ENCODE data around the gene CYTH1. TPM values are rescaled to one million over a fixed set of nuclear protein-coding genes. Genes with fewer than 3 reads are reported as not detected.

CYTH1 gene
- total and polyA plus RNA-seq, 8 donors = 18.3 to 34.4 (median 23.5) TPM

DNA sequence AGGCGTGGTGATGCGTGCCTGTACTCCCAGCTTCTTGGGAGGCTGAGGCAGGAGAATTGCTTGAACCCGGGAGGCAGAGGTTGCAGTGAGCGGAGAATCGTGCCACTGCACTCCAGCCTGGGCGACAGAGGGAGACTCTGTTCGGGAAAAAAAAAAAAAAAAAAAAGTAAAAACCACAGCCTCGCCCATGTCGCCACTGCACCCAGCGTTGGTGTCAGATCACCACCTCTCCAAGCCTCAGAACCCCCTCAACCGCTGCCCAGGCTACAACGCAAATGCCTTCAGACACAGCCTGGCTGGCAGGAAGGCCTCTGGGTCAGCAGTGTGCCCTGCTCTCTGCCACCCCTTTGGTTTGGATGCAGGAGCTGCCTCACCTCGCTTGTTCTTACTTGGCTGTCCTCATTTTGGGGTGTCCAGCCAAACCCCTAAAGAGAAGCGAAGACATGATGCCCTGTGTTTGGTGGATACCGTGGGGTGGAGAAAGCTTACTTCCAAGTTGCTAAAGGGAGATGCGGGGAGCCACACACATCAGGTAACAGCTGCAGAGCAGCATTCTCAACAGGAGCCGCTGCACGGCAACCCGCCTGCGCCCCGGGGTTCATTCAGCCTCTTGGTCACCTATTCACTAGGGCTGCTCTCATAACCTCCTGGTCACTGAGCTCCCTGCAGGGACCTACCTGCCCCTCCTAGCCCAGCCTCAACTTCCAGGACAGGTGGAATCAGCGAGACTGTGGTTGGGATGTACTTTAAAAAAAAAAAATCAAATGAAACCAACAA, 13.0 kb upstream of the CYTH1 start:
- DNase-seq (no peak), ATAC-seq (no peak), FAIRE-seq (no peak)
- H3K27me3 ChIP-seq = no peaks in the 10 kb centered on the region
- TF ChIP-seq, protein P1, sequence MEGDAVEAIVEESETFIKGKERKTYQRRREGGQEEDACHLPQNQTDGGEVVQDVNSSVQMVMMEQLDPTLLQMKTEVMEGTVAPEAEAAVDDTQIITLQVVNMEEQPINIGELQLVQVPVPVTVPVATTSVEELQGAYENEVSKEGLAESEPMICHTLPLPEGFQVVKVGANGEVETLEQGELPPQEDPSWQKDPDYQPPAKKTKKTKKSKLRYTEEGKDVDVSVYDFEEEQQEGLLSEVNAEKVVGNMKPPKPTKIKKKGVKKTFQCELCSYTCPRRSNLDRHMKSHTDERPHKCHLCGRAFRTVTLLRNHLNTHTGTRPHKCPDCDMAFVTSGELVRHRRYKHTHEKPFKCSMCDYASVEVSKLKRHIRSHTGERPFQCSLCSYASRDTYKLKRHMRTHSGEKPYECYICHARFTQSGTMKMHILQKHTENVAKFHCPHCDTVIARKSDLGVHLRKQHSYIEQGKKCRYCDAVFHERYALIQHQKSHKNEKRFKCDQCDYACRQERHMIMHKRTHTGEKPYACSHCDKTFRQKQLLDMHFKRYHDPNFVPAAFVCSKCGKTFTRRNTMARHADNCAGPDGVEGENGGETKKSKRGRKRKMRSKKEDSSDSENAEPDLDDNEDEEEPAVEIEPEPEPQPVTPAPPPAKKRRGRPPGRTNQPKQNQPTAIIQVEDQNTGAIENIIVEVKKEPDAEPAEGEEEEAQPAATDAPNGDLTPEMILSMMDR (IDR thresholded peaks at IDR 0.05) = no peak
- no peaks in the 10 kb centered on the region for H3K9me3 ChIP-seq
- no peak overlapping the region for H3K4me3 ChIP-seq
- H3K36me3 ChIP-seq = peaks cover 0 to 35% (median 30%) of the 10 kb centered on the region in 3 donors
- WGBS, 2 donors = 89 to 95% methylated on average over 19 to 22 of the region's 22 CpGs
- no peak overlapping the region for H3K27ac ChIP-seq
- peaks cover 5 to 7% (median 6%) of the 10 kb centered on the region in 3 donors for H3K4me1 ChIP-seq
- intact Hi-C loops (cut with DNase I) = no loop called here

DNA sequence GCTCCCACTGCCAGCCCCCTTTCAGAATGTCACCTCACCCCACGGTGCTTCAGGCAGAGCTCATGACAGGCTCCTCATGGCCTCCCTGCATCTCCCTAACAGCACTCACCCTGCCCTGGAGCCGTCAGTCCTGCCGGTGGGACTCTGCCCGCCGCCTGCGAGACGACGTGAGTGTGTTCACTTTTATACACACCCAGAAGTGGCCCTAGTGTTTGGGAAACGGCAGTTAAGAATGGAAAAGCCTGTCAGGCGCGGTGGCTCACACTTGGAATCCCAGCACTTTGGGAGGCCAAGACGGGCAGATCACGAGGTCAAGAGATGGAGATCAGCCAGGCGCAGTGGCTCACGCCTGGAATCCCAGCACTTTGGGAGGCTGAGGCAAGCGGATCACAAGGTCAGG, 12.3 kb upstream of the CYTH1 start:
- H3K36me3 ChIP-seq = peaks cover 0 to 33% (median 26%) of the 10 kb centered on the region in 3 donors
- intact Hi-C loops (cut with DNase I) = no loop called here
- WGBS, 2 donors = 89 to 93% methylated on average over 16 of the region's 16 CpGs
- no peaks in the 10 kb centered on the region for H3K27me3 ChIP-seq
- no peak overlapping the region for H3K27ac ChIP-seq
- H3K4me3 ChIP-seq = no peak overlapping the region
- H3K4me1 ChIP-seq = peaks cover 9 to 10% (median 10%) of the 10 kb centered on the region in 3 donors
- no peak for ATAC-seq
- TF ChIP-seq, protein P1 (IDR thresholded peaks at IDR 0.05) = no peak
- FAIRE-seq = no peak
- no peak for DNase-seq
- no peaks in the 10 kb centered on the region for H3K9me3 ChIP-seq

DNA sequence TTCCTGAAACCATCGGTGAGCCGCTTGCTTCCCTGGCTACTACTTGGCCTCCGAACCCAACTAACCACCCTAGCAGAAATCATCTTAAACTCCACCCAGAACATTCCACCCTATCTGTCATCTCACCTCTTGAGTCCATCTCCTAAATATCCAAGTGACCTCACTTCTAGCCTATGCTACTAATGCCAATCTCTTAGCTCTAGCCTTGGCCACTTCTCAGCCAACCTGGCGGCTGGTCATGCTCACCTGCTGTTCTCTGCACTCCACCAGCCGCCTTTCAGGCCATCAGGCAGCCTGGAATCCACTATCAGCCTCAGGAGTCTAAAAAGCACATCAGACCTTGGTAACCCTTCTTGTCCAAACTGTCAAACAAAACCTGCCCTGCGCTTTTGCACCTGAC, 11.9 kb upstream of the CYTH1 start:
- no peak overlapping the region for H3K4me3 ChIP-seq
- TF ChIP-seq, protein P1 (IDR thresholded peaks at IDR 0.05) = no peak
- no peaks in the 10 kb centered on the region for H3K27me3 ChIP-seq
- DNase-seq (no peak), ATAC-seq (no peak), FAIRE-seq (no peak)
- H3K4me1 ChIP-seq = peaks cover 13 to 14% (median 14%) of the 10 kb centered on the region in 3 donors
- 81 to 89% methylated on average over 6 of the region's 6 CpGs for WGBS, 2 donors
- peaks cover 0 to 29% (median 24%) of the 10 kb centered on the region in 3 donors for H3K36me3 ChIP-seq
- intact Hi-C loops (cut with DNase I) = no loop called here
- H3K27ac ChIP-seq = no peak overlapping the region
- no peaks in the 10 kb centered on the region for H3K9me3 ChIP-seq

DNA sequence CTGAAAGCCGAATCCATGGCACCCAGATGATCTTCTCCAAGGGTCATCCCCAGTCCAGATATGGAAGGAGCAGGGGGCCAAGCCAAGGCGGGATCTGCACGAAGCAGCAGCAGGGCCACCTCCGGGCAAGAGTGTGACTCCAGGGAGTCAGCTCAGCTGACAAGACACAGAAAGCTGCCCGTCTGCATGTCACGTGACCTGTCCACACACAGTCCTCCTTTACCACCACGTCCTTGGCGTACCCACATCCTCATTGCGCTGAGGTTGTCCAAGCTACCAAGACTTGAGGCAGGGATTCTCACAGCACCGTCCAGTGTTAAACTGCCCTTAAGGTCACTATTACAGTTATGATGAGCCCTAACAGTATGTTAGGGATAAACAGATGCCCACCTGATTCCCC, 11.3 kb upstream of the CYTH1 start:
- Histone ChIP-seq H3K27ac (no peak overlapping the region), H3K4me3 (no peak overlapping the region), H3K9me3 (no peaks in the 10 kb centered on the region), H3K36me3 (peaks cover 0 to 29% (median 24%) of the 10 kb centered on the region in 3 donors), H3K4me1 (peaks cover 14 to 19% (median 18%) of the 10 kb centered on the region in 3 donors), H3K27me3 (no peaks in the 10 kb centered on the region)
- no peak for DNase-seq
- 91 to 92% methylated on average over 10 of the region's 10 CpGs for WGBS, 2 donors
- no peak for ATAC-seq
- intact Hi-C loops (cut with DNase I) = no loop called here
- TF ChIP-seq, protein P1 (IDR thresholded peaks at IDR 0.05) = no peak
- FAIRE-seq = no peak

All from pancreas (tissue), 10 donors.